ENCODE results near the gene ESR1.
"Not testable (repeated sequence)": the region's sequence is repeated elsewhere in the genome, so short reads cannot be mapped to it uniquely, and the experiment has no call there.

ESR1 gene

GRCh38 chr6:151881231-151881630 is 73.7 kb downstream of the ESR1 start:
- no peak overlapping the region for H3K4me3 ChIP-seq (ENCODE audit: low read depth, low read length)
- H3K27ac ChIP-seq, result no peak overlapping the region
- DNase-seq, result no peak
- TF ChIP-seq CTCF (IDR thresholded peaks at IDR 0.05; ENCODE audit: low read depth, low read length, missing control alignments), result no peak
- no peaks in the 10 kb centered on the region for H3K36me3 ChIP-seq (replicated peaks)
- H3K27me3 ChIP-seq (replicated peaks), result no peaks in the 10 kb centered on the region
- in situ Hi-C loops (cut with HindIII; ENCODE audit: low pct_ligation_motif_present, low sequenced_read_pairs), result no loop called here

GRCh38 chr6:151882206-151882605 is 74.7 kb downstream of the ESR1 start:
- Histone ChIP-seq H3K36me3 (replicated peaks) (no peaks in the 10 kb centered on the region), H3K4me3 (ENCODE audit: low read depth, low read length) (no peak overlapping the region), H3K27ac (no peak overlapping the region), H3K27me3 (replicated peaks) (no peaks in the 10 kb centered on the region)
- TF ChIP-seq CTCF (IDR thresholded peaks at IDR 0.05; ENCODE audit: low read depth, low read length, missing control alignments), result no peak
- no peak for DNase-seq
- in situ Hi-C loops (cut with HindIII; ENCODE audit: low pct_ligation_motif_present, low sequenced_read_pairs), result no loop called here

- H3K36me3 ChIP-seq (replicated peaks), result no peaks in the 10 kb centered on the region
- no peak for DNase-seq
Observed at GRCh38 chr6:151885234-151885633, 77.8 kb downstream of the ESR1 start.

GRCh38 chr6:151891524-151891923 is 84.0 kb downstream of the ESR1 start:
- DNase-seq, result no peak
- H3K27ac ChIP-seq, result no peak overlapping the region
- H3K4me3 ChIP-seq (ENCODE audit: low read depth, low read length), result no peak overlapping the region
- no peak for TF ChIP-seq CTCF (IDR thresholded peaks at IDR 0.05; ENCODE audit: low read depth, low read length, missing control alignments)
- H3K36me3 ChIP-seq (replicated peaks), result no peaks in the 10 kb centered on the region
- in situ Hi-C loops (cut with HindIII; ENCODE audit: low pct_ligation_motif_present, low sequenced_read_pairs), result no loop called here
- no peaks in the 10 kb centered on the region for H3K27me3 ChIP-seq (replicated peaks)

More at GRCh38 chr6:151885234-151885633, 77.8 kb downstream of the ESR1 start:
- H3K27ac ChIP-seq, result no peak overlapping the region
- H3K27me3 ChIP-seq (replicated peaks), result no peaks in the 10 kb centered on the region
- H3K4me3 ChIP-seq (ENCODE audit: low read depth, low read length), result no peak overlapping the region
- no peak for TF ChIP-seq CTCF (IDR thresholded peaks at IDR 0.05; ENCODE audit: low read depth, low read length, missing control alignments)
- in situ Hi-C loops (cut with HindIII; ENCODE audit: low pct_ligation_motif_present, low sequenced_read_pairs), result no loop called here

- H3K4me3 ChIP-seq (ENCODE audit: low read depth, low read length); in situ Hi-C loops (cut with HindIII; ENCODE audit: low pct_ligation_motif_present, low sequenced_read_pairs); H3K36me3 ChIP-seq (replicated peaks); H3K27me3 ChIP-seq (replicated peaks); H3K27ac ChIP-seq: not testable (repeated sequence)
- DNase-seq, result peak; percentile 11
Observed at GRCh38 chr6:151894426-151894825, 86.9 kb downstream of the ESR1 start.

GRCh38 chr6:151899221-151899620 is 91.7 kb downstream of the ESR1 start:
- H3K27ac ChIP-seq; in situ Hi-C loops (cut with HindIII; ENCODE audit: low pct_ligation_motif_present, low sequenced_read_pairs); H3K27me3 ChIP-seq (replicated peaks); H3K36me3 ChIP-seq (replicated peaks); H3K4me3 ChIP-seq (ENCODE audit: low read depth, low read length); DNase-seq: not testable (repeated sequence)

GRCh38 chr6:151899796-151900195 is 92.3 kb downstream of the ESR1 start:
- H3K27me3 ChIP-seq (replicated peaks); H3K36me3 ChIP-seq (replicated peaks); in situ Hi-C loops (cut with HindIII; ENCODE audit: low pct_ligation_motif_present, low sequenced_read_pairs); DNase-seq; H3K4me3 ChIP-seq (ENCODE audit: low read depth, low read length); H3K27ac ChIP-seq: not testable (repeated sequence)

Measured in brain microvascular endothelial cell (primary cell).